MCF 10A (cell line): ENCODE results near the gene PRSS56. TPM values are rescaled to one million over a fixed set of nuclear protein-coding genes. Genes with fewer than 3 reads are reported as not detected.

ENCODE experiments used
- BruUV-seq: library from RNA; stranded (reverse); fragments of 400-500 nt; replicated peaks from 2 replicates; lab custom pipeline; 2021; lab: Mats Ljungman, UMichigan
- CTCF ChIA-PET: fragments of 300-600 bp; sonication (Branson Sonifier 250); formaldehyde crosslinking; extraction: SDS; loops from one replicate; lab custom pipeline; 2021; ENCODE audit warnings: antibody characterized with exemption, inconsistent platforms; lab: Yijun Ruan, JAX
- POLR2A ChIA-PET: fragments of 300-600, 350-650 bp; sonication (Branson Sonifier 250); formaldehyde crosslinking; extraction: SDS; loops from one replicate; lab custom pipeline; 2020; ENCODE audit warnings: antibody characterized with exemption, inconsistent platforms; lab: Yijun Ruan, JAX
- DNase-seq: peaks from one replicate; pipeline ENCODE4 v3.0.0-alpha.2; 2018; ENCODE audit not compliant: unreplicated experiment
- H3K27ac Mint-ChIP-seq: one replicate; pipeline ENCODE4 v1.8.0; 2022; ENCODE audit warnings: mild to moderate bottlenecking, low read depth, mixed read lengths; ENCODE audit not compliant: unreplicated experiment
- H3K27me3 Mint-ChIP-seq: one replicate; pipeline ENCODE4 v1.8.0; 2022; ENCODE audit warnings: mixed read lengths; ENCODE audit not compliant: insufficient read depth, unreplicated experiment
- H3K36me3 Mint-ChIP-seq: one replicate; pipeline ENCODE4 v1.8.0; 2022; ENCODE audit warnings: mild to moderate bottlenecking, moderate library complexity, mixed read lengths; ENCODE audit not compliant: insufficient read depth, unreplicated experiment
- H3K4me1 Mint-ChIP-seq: one replicate; pipeline ENCODE4 v1.8.0; 2022; ENCODE audit warnings: mixed read lengths; ENCODE audit not compliant: insufficient read depth, unreplicated experiment
- H3K4me3 Mint-ChIP-seq: one replicate; pipeline ENCODE4 v1.8.0; 2022; ENCODE audit warnings: mild to moderate bottlenecking, moderate library complexity, mixed read lengths; ENCODE audit not compliant: unreplicated experiment
- H3K9me3 Mint-ChIP-seq: one replicate; pipeline ENCODE4 v1.8.0; 2022; ENCODE audit warnings: mixed read lengths; ENCODE audit not compliant: unreplicated experiment
- CTCF ChIP-seq: fragments of 200-600 bp; IDR thresholded peaks from one replicate; pipeline ENCODE4 v1.8.0; 2022; ENCODE audit warnings: antibody characterized with exemption, mild to moderate bottlenecking; ENCODE audit not compliant: unreplicated experiment
- intact Hi-C: fragments of 100-400 bp; cut with micrococcal nuclease; formaldehyde crosslinking; loops from 2 replicates; pipeline ENCODE4 v1.14.1; 2022
- total RNA-seq: library from RNA; stranded (reverse); gene quantifications from 2 replicates; pipeline ENCODE4 v1.2.3, GENCODE V29; 2022

Gene PRSS56
- total RNA-seq, 1 experiment from 2014 or later: not detected

DNA sequence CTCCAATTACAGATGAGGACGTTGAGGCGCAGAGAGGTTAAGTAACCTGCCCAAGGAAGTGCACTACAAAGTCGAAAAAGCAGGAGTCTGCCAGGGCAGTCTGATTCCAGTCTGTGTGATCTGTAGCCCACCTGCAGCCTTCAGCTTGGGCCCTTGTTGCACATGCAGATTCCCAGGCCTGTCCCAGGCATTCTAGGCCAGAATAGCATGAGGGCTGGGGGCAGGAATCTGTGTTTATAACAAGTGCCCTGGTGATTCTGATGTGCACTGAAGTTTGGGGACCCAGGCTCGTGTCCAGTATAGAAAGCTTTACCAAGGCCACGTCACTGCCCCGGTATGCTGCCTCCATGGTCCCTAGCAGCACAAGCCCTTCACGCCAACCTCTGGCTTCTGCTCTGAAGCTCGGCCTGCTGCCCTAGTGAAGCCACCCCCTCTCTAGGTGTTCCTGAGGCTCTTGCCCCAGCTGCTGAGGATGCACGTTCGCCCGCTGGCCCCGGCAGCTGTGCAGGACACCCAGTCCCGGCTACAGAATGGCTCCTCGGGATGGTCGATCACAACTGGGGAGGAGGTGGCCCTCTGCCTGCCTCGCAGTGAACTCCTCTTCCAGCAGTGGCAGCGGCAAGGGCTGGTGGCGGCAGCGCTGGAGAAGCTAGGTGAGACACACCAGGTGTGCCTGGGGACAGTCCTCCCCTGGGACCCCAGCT is 23.9 kb downstream of the PRSS56 start:
- Mint-ChIP-seq H3K4me3 (no peak overlapping the region), H3K36me3 (peaks cover 18% of the 10 kb centered on the region), H3K27ac (no peak overlapping the region), H3K27me3 (no peaks in the 10 kb centered on the region), H3K4me1 (peaks cover 5% of the 10 kb centered on the region), H3K9me3 (no peaks in the 10 kb centered on the region)
- ChIA-PET POLR2A (no interaction called here), CTCF (interaction anchor here (0.6 kb wide), 1 partner anchor 97 kb away, joined by 4 read pairs; no protein-coding TSS in a partner anchor)
- TF ChIP-seq CTCF: no peak
- no peak for DNase-seq
- BruUV-seq: no TSS peak
- intact Hi-C loops: no loop called here

DNA sequence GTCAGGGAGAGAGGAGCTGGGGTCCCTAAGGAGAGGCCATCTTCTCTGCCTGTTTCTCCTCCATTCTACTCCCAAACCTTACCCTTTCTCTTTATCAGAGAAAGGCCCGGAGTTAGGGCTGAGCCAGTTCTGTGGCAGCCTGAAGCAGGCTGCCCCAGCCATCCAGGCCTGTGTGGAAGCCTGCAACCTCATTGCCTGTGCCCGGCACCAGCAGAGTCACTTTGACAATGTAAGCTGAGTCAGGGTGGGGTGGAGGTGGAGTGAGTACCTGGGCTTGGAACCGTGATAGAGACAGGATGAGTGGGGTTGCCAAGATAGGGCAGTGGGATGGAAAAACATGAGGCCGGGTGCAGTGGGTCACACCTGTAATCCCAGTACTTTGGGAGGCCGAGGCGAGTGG is 24.5 kb downstream of the PRSS56 start:
- ChIA-PET CTCF (interaction anchor here (0.6 kb wide), 1 partner anchor 98 kb away, joined by 4 read pairs; no protein-coding TSS in a partner anchor), POLR2A (no interaction called here)
- Mint-ChIP-seq H3K27me3 (no peaks in the 10 kb centered on the region), H3K27ac (no peak overlapping the region), H3K9me3 (no peaks in the 10 kb centered on the region), H3K36me3 (peaks cover 18% of the 10 kb centered on the region), H3K4me1 (peaks cover 8% of the 10 kb centered on the region), H3K4me3 (no peak overlapping the region)
- no peak for DNase-seq
- intact Hi-C loops: no loop called here
- no peak for TF ChIP-seq CTCF
- no TSS peak for BruUV-seq

- no TSS peak for BruUV-seq
- TF ChIP-seq CTCF: no peak
- H3K4me1 Mint-ChIP-seq: peaks cover 10% of the 10 kb centered on the region
- no peaks in the 10 kb centered on the region for H3K27me3 Mint-ChIP-seq
- H3K27ac Mint-ChIP-seq: no peak overlapping the region
- intact Hi-C loops: no loop called here
- POLR2A ChIA-PET: interaction anchor here (0.8 kb wide), 1 partner anchor 13 kb away, joined by 4 read pairs; no protein-coding TSS in a partner anchor
- H3K36me3 Mint-ChIP-seq: peaks cover 18% of the 10 kb centered on the region
- DNase-seq: no peak
- H3K9me3 Mint-ChIP-seq: no peaks in the 10 kb centered on the region
- no peak overlapping the region for H3K4me3 Mint-ChIP-seq
- CTCF ChIA-PET: interaction anchor here (0.6 to 0.7 kb wide), 2 partner anchors 50 to 65 kb away, joined by 4 to 6 read pairs; no protein-coding TSS in a partner anchor
These were observed 25.6 kb downstream of the PRSS56 start for GRCh38 chr2:232545511-232546375.

DNA sequence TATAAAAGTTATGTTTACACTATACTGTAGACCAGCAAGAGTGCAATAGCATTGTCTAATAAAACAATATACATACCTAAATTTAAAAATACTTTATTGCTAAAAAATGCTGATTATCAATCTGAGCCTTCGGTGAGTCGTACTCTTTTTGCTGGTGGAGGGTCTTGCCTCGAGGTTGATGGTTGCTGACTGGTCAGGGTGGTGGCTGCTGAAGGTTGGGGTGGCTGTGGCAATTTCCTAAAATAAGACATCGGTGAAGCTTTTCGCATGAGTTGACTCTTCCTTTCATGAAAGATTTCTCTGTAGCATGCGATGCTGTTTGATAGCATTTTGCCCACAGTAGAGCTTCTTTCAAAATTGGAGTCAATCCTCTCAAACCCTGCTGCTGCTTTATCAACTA is 27.8 kb downstream of the PRSS56 start:
- TF ChIP-seq CTCF: no peak
- no TSS peak for BruUV-seq
- Mint-ChIP-seq H3K27ac (no peak overlapping the region), H3K4me1 (peaks cover 16% of the 10 kb centered on the region), H3K36me3 (peaks cover 24% of the 10 kb centered on the region), H3K27me3 (no peaks in the 10 kb centered on the region), H3K4me3 (no peak overlapping the region), H3K9me3 (no peaks in the 10 kb centered on the region)
- ChIA-PET POLR2A (no interaction called here), CTCF (no interaction called here)
- DNase-seq: no peak
- intact Hi-C loops: no loop called here
